ENCODE data around the gene MAK.

DNA sequence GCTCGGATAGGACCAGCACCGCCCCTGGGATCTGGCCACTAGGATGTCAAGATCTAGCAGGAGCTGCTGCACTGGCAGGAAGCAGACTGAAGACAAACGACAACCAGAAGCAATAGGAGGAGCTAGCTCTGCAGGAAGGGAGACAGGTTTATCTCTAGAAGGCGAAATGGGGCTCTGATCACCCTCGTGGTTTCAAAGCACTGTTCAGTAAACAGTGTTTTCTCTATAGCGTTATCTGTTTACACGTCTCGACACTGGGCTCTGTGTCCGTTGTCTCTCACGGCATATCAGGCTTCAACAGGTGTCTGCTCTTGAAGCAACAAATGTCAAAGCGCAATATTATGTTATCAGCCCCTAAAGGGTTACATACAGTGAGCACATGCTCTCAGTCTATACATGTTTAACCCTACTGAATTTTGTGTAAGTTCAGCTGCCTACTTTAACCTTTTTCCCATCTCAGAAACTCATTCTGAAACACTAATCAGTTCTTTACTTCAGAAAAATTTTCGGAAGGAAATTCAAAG, 66.9 kb downstream of the MAK start:
- TF ChIP-seq, protein P1, sequence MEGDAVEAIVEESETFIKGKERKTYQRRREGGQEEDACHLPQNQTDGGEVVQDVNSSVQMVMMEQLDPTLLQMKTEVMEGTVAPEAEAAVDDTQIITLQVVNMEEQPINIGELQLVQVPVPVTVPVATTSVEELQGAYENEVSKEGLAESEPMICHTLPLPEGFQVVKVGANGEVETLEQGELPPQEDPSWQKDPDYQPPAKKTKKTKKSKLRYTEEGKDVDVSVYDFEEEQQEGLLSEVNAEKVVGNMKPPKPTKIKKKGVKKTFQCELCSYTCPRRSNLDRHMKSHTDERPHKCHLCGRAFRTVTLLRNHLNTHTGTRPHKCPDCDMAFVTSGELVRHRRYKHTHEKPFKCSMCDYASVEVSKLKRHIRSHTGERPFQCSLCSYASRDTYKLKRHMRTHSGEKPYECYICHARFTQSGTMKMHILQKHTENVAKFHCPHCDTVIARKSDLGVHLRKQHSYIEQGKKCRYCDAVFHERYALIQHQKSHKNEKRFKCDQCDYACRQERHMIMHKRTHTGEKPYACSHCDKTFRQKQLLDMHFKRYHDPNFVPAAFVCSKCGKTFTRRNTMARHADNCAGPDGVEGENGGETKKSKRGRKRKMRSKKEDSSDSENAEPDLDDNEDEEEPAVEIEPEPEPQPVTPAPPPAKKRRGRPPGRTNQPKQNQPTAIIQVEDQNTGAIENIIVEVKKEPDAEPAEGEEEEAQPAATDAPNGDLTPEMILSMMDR (IDR thresholded peaks at IDR 0.05) = no peak
- TF ChIP-seq ZFX (IDR thresholded peaks at IDR 0.05; ENCODE audit: borderline replicate concordance) = no peak
